RWPE2 (cell line): ENCODE data around the gene SNX2.

Source experiments
- ATAC-seq: fragments of 200-7000 bp; cut with Tn5 transposase; 3 replicates; pipeline ENCODE4 v1.9.1; 2021; ENCODE audit warnings: low read depth
- DNase-seq: peaks from one replicate; pipeline ENCODE4 v3.0.0-alpha.2; 2020; ENCODE audit warnings: low spot score
- H3K27ac ChIP-seq: fragments of 450-650 bp; 2 replicates; pipeline ENCODE4 v1.5.1; 2017; ENCODE audit warnings: mild to moderate bottlenecking; ENCODE audit not compliant: poor library complexity, severe bottlenecking
- H3K27me3 ChIP-seq: fragments of 250-450 bp; sonication (Bioruptor Pico); 2 replicates; pipeline ENCODE4 v1.5.1; 2021; ENCODE audit warnings: mild to moderate bottlenecking, moderate library complexity; ENCODE audit not compliant: insufficient read depth, poor library complexity, severe bottlenecking
- H3K36me3 ChIP-seq: fragments of 250-450 bp; sonication (Bioruptor Pico); 2 replicates; pipeline ENCODE4 v1.5.1; 2020; ENCODE audit warnings: low read depth, mild to moderate bottlenecking, moderate library complexity
- H3K4me1 ChIP-seq: fragments of 250-450 bp; sonication (Bioruptor Pico); 2 replicates; pipeline ENCODE4 v1.5.1; 2021; ENCODE audit warnings: mild to moderate bottlenecking, moderate library complexity; ENCODE audit not compliant: insufficient read depth, poor library complexity, severe bottlenecking
- H3K4me3 ChIP-seq: fragments of 250-450 bp; sonication (Bioruptor Pico); 2 replicates; pipeline ENCODE4 v1.5.1; 2021; ENCODE audit warnings: mild to moderate bottlenecking, moderate library complexity; ENCODE audit not compliant: severe bottlenecking
- H3K9me3 ChIP-seq: fragments of 250-450 bp; sonication (Bioruptor Pico); 2 replicates; pipeline ENCODE4 v1.5.1; 2021; ENCODE audit warnings: mild to moderate bottlenecking, moderate library complexity; ENCODE audit not compliant: severe bottlenecking
- CTCF ChIP-seq: fragments of 450-650 bp; IDR thresholded peaks from one replicate; pipeline ENCODE4 v1.5.1; 2017; ENCODE audit warnings: mild to moderate bottlenecking, moderate library complexity; ENCODE audit not compliant: poor library complexity, severe bottlenecking

Gene SNX2

GRCh38 chr5:122805481-122805880, 30.6 kb downstream of the SNX2 start:
- Histone ChIP-seq H3K36me3 (peaks cover 83% of the 10 kb centered on the region), H3K27ac (no peak overlapping the region), H3K9me3 (no peaks in the 10 kb centered on the region), H3K27me3 (no peaks in the 10 kb centered on the region), H3K4me3 (no peak overlapping the region), H3K4me1 (no peaks in the 10 kb centered on the region)
- DNase-seq: no peak
- ATAC-seq: peak; percentile 64; the same call in 2 of the 3 replicates
- no peak for TF ChIP-seq CTCF

- H3K4me1 ChIP-seq: no peaks in the 10 kb centered on the region
- no peaks in the 10 kb centered on the region for H3K27me3 ChIP-seq
- DNase-seq (no peak), ATAC-seq (no peak)
- H3K27ac ChIP-seq: no peak overlapping the region
- no peak overlapping the region for H3K4me3 ChIP-seq
- peaks cover 49% of the 10 kb centered on the region for H3K36me3 ChIP-seq
- no peak for TF ChIP-seq CTCF
- no peaks in the 10 kb centered on the region for H3K9me3 ChIP-seq
Observed at GRCh38 chr5:122810405-122810804, 35.5 kb downstream of the SNX2 start.

GRCh38 chr5:122815218-122815767, 40.4 kb downstream of the SNX2 start:
- DNase-seq (no peak), ATAC-seq (no peak)
- H3K4me3 ChIP-seq: no peak overlapping the region
- peaks cover 51% of the 10 kb centered on the region for H3K36me3 ChIP-seq
- H3K27ac ChIP-seq: no peak overlapping the region
- TF ChIP-seq CTCF: no peak
- H3K4me1 ChIP-seq: no peaks in the 10 kb centered on the region
- H3K27me3 ChIP-seq: no peaks in the 10 kb centered on the region
- no peaks in the 10 kb centered on the region for H3K9me3 ChIP-seq

- Histone ChIP-seq H3K36me3 (peaks cover 51% of the 10 kb centered on the region), H3K27ac (no peak overlapping the region), H3K4me1 (no peaks in the 10 kb centered on the region), H3K4me3 (no peak overlapping the region), H3K9me3 (no peaks in the 10 kb centered on the region), H3K27me3 (no peaks in the 10 kb centered on the region)
- DNase-seq (no peak), ATAC-seq (no peak)
- no peak for TF ChIP-seq CTCF
Observed at GRCh38 chr5:122816756-122817155, 41.9 kb downstream of the SNX2 start.

GRCh38 chr5:122831984-122832383, 57.1 kb downstream of the SNX2 start:
- DNase-seq: no peak
- ATAC-seq: no peak
- H3K27me3 ChIP-seq: no peaks in the 10 kb centered on the region
- H3K4me3 ChIP-seq: no peak overlapping the region
- H3K4me1 ChIP-seq: no peaks in the 10 kb centered on the region
- peaks cover 34% of the 10 kb centered on the region for H3K36me3 ChIP-seq
- TF ChIP-seq CTCF: no peak
- H3K9me3 ChIP-seq: no peaks in the 10 kb centered on the region
- H3K27ac ChIP-seq: no peak overlapping the region
